Activated naive CD4-positive, alpha-beta T cell treated with anti-CD3 and anti-CD28 coated beads, Interleukin-2, amount 50 U/mL, for 72 hours (primary cell): ENCODE measurements around the gene JAK3. TPM values are rescaled to one million over a fixed set of nuclear protein-coding genes. Genes with fewer than 3 reads are reported as not detected.

Experiments
- ATAC-seq, 2 donors: fragments of 150-1000 bp; cut with Tn5 transposase; 2 replicates each; pipeline ENCODE4 v1.10.0; 2021; ENCODE audit warnings: mild to moderate bottlenecking in 2 of 2, moderate library complexity in 2 of 2
- DNase-seq, 2 donors: peaks; one replicate each; pipeline ENCODE4 v3.0.0; 2021 to 2022; ENCODE audit warnings: low spot score in 2 of 2
- H3K27ac Mint-ChIP-seq, 2 donors: one replicate each; pipeline ENCODE4 v1.8.0; 2022; ENCODE audit warnings: mild to moderate bottlenecking in 2 of 2, mixed read lengths in 2 of 2
- H3K36me3 Mint-ChIP-seq, 2 donors: one replicate each; pipeline ENCODE4 v1.8.0; 2022; ENCODE audit warnings: mixed read lengths in 2 of 2
- H3K9me3 Mint-ChIP-seq, 2 donors: one replicate each; pipeline ENCODE4 v1.8.0; 2022; ENCODE audit warnings: mixed read lengths in 2 of 2
- total RNA-seq, 2 donors: library from RNA; stranded (reverse); gene quantifications; one replicate each; pipeline ENCODE4 v1.2.3, GENCODE V29; 2022

Gene JAK3
- total RNA-seq, 2 donors from 2014 or later: 204 to 237 TPM

- peaks cover 0 to 4% of the 10 kb centered on the region in 2 donors for H3K36me3 Mint-ChIP-seq
- no peak for ATAC-seq
- H3K9me3 Mint-ChIP-seq: no peaks in the 10 kb centered on the region
- DNase-seq: no peak
- H3K27ac Mint-ChIP-seq: peak overlapping the region; percentile 36 to 63
These were observed 23.5 kb upstream of the JAK3 start for GRCh38 chr19:17871032-17871877.

- peak overlapping the region in 1 of 2 donors; percentile 95 for H3K27ac Mint-ChIP-seq
These were observed 21.4 kb upstream of the JAK3 start for GRCh38 chr19:17869114-17869608.

GRCh38 chr19:17868669-17869068, 20.9 kb upstream of the JAK3 start:
- H3K36me3 Mint-ChIP-seq: peaks cover 3 to 5% of the 10 kb centered on the region in 2 donors
- ATAC-seq (no peak), DNase-seq (no peak)
- no peaks in the 10 kb centered on the region for H3K9me3 Mint-ChIP-seq
- peak overlapping the region in 1 of 2 donors; percentile 95 for H3K27ac Mint-ChIP-seq

More at GRCh38 chr19:17869114-17869608, 21.4 kb upstream of the JAK3 start:
- no peak for ATAC-seq
- no peak for DNase-seq
- Mint-ChIP-seq H3K9me3 (no peaks in the 10 kb centered on the region), H3K36me3 (peaks cover 0 to 4% of the 10 kb centered on the region in 2 donors)

GRCh38 chr19:17866964-17867486, 19.2 kb upstream of the JAK3 start:
- ATAC-seq (peak in 1 of 2 donors; percentile 5), DNase-seq (no peak)
- H3K36me3 Mint-ChIP-seq: peaks cover 17 to 18% of the 10 kb centered on the region in 2 donors
- H3K9me3 Mint-ChIP-seq: no peaks in the 10 kb centered on the region
- peak overlapping the region; percentile 30 to 75 for H3K27ac Mint-ChIP-seq

GRCh38 chr19:17866312-17866963, 18.7 kb upstream of the JAK3 start:
- ATAC-seq: no peak
- peak overlapping the region; percentile 30 to 91 for H3K27ac Mint-ChIP-seq

GRCh38 chr19:17865364-17866311, 17.9 kb upstream of the JAK3 start:
- H3K36me3 Mint-ChIP-seq: peaks cover 28 to 31% of the 10 kb centered on the region in 2 donors
- no peaks in the 10 kb centered on the region for H3K9me3 Mint-ChIP-seq
- DNase-seq (no peak), ATAC-seq (peak; percentile 3 to 7)
- H3K27ac Mint-ChIP-seq: peak overlapping the region; percentile 30 to 91

More at GRCh38 chr19:17866312-17866963, 18.7 kb upstream of the JAK3 start:
- no peak for DNase-seq
- Mint-ChIP-seq H3K9me3 (no peaks in the 10 kb centered on the region), H3K36me3 (peaks cover 20 to 23% of the 10 kb centered on the region in 2 donors)

GRCh38 chr19:17863520-17864182, 15.9 kb upstream of the JAK3 start:
- no peak for ATAC-seq
- DNase-seq: no peak
- no peaks in the 10 kb centered on the region for H3K9me3 Mint-ChIP-seq
- H3K36me3 Mint-ChIP-seq: peaks cover 40 to 43% of the 10 kb centered on the region in 2 donors
- peak overlapping the region; percentile 91 to 94 for H3K27ac Mint-ChIP-seq

GRCh38 chr19:17862711-17863519, 15.1 kb upstream of the JAK3 start:
- ATAC-seq (no peak), DNase-seq (no peak)
- H3K36me3 Mint-ChIP-seq: peaks cover 40 to 43% of the 10 kb centered on the region in 2 donors
- peak overlapping the region; percentile 94 to 96 for H3K27ac Mint-ChIP-seq
- H3K9me3 Mint-ChIP-seq: no peaks in the 10 kb centered on the region

- no peaks in the 10 kb centered on the region for H3K9me3 Mint-ChIP-seq
These were observed 14.0 kb upstream of the JAK3 start for GRCh38 chr19:17861542-17862402.

GRCh38 chr19:17860993-17861360, 13.2 kb upstream of the JAK3 start:
- no peak for DNase-seq
- H3K27ac Mint-ChIP-seq: peak overlapping the region; percentile 94 to 97
- H3K9me3 Mint-ChIP-seq: no peaks in the 10 kb centered on the region
- H3K36me3 Mint-ChIP-seq: peaks cover 40 to 43% of the 10 kb centered on the region in 2 donors
- no peak for ATAC-seq

More at GRCh38 chr19:17861542-17862402, 14.0 kb upstream of the JAK3 start:
- H3K36me3 Mint-ChIP-seq: peaks cover 40 to 43% of the 10 kb centered on the region in 2 donors
- no peak for DNase-seq
- peak overlapping the region; percentile 94 to 97 for H3K27ac Mint-ChIP-seq
- ATAC-seq: no peak

- H3K9me3 Mint-ChIP-seq: no peaks in the 10 kb centered on the region
- ATAC-seq (no peak), DNase-seq (no peak)
- peak overlapping the region; percentile 94 to 97 for H3K27ac Mint-ChIP-seq
- peaks cover 40 to 43% of the 10 kb centered on the region in 2 donors for H3K36me3 Mint-ChIP-seq
These were observed 12.7 kb upstream of the JAK3 start for GRCh38 chr19:17860331-17860992.

- Mint-ChIP-seq H3K36me3 (peaks cover 40 to 43% of the 10 kb centered on the region in 2 donors), H3K27ac (peak within 1 kb of the TSS; percentile 94 to 99), H3K9me3 (no peaks in the 10 kb centered on the region)
- ATAC-seq: peak; percentile 96 to 97
- DNase-seq: peak; percentile 96 to 100
These were observed 11.9 kb upstream of the JAK3 start, which contains the start of gene RPL18A for GRCh38 chr19:17859533-17860330. TSS of gene RPL18A (plus strand) at chr19:17859910. CDS start at chr19:17859957, 47 bp downstream.
